ENCODE data around the gene HDAC4. TPM values are rescaled to one million over a fixed set of nuclear protein-coding genes. Genes with fewer than 3 reads are reported as not detected.

The HDAC4 gene
- total RNA-seq, 1 experiment from 2014 or later = 32.0 TPM

GRCh38 chr2:239272626-239273025, 128.2 kb downstream of the HDAC4 start:
- Histone ChIP-seq H4K5ac (ENCODE audit: insufficient read length, low read depth, low read length) (no peak overlapping the region), H3K9me3 (ENCODE audit: control insufficient read depth, low read depth, low read length) (no peaks in the 10 kb centered on the region), H3K18ac (ENCODE audit: insufficient read length, low read depth, low read length) (no peak overlapping the region), H3K14ac (ENCODE audit: insufficient read depth, low read length) (no peak overlapping the region; the same call in 1 of the 2 replicates), H4K91ac (ENCODE audit: insufficient read length, low read depth, low read length) (no peak overlapping the region), H3K9ac (ENCODE audit: extremely low read depth, insufficient read length, low read length) (no peak overlapping the region), H3K4me1 (ENCODE audit: insufficient read depth, low read length) (no peaks in the 10 kb centered on the region), H2BK20ac (ENCODE audit: low read depth, low read length, poor library complexity, severe bottlenecking) (no peak overlapping the region), H3K4ac (ENCODE audit: low read depth, low read length) (no peak overlapping the region), H2BK120ac (ENCODE audit: low read depth, low read length, poor library complexity, severe bottlenecking) (no peak overlapping the region), H2BK12ac (ENCODE audit: insufficient read length, low read depth, low read length) (no peak overlapping the region), H3K79me2 (ENCODE audit: insufficient read depth, low read length) (peaks cover 4% of the 10 kb centered on the region; the same call in 1 of the 2 replicates), H3K27ac (ENCODE audit: insufficient read length, low read depth, low read length) (no peak overlapping the region), H3T11ph (ENCODE audit: low read length) (no peak overlapping the region), H2AK5ac (ENCODE audit: insufficient read length, low read length) (no peak overlapping the region), H3K56ac (ENCODE audit: insufficient read length, low read depth, low read length) (no peak overlapping the region), H3K79me1 (ENCODE audit: insufficient read depth, low read depth, low read length, poor library complexity, severe bottlenecking) (no peaks in the 10 kb centered on the region), H3K23ac (ENCODE audit: insufficient read length, low read depth, low read length) (no peak overlapping the region), H2BK15ac (ENCODE audit: low read depth, low read length) (no peak overlapping the region), H4K20me1 (ENCODE audit: control insufficient read depth, insufficient read depth, insufficient read length) (no peaks in the 10 kb centered on the region), H3K4me2 (ENCODE audit: insufficient read depth, insufficient read length, low read length) (no peak overlapping the region), H3K27me3 (ENCODE audit: insufficient read depth, low read length) (no peaks in the 10 kb centered on the region), H4K8ac (replicated peaks; ENCODE audit: insufficient read length, low read depth, low read length) (no peak overlapping the region), H3K23me2 (ENCODE audit: insufficient read length, low read depth, low read length, poor library complexity, severe bottlenecking) (no peaks in the 10 kb centered on the region), H2BK5ac (ENCODE audit: insufficient read length, low read length) (no peak overlapping the region), H2AFZ (ENCODE audit: low read length) (no peak overlapping the region)
- Mint-ChIP-seq H3K27ac (peak overlapping the region in 1 of 3 experiments; percentile 84; a peak in 3 of 7 replicates), H3K36me3 (ENCODE audit: insufficient read depth in 1 of 3, low read depth in 3 of 3) (no peaks in the 10 kb centered on the region), H3K9me3 (no peaks in the 10 kb centered on the region), H3K27me3 (ENCODE audit: low read depth) (no peaks in the 10 kb centered on the region), H3K4me3 (no peak overlapping the region), H3K4me1 (peaks cover 51 to 57% of the 10 kb centered on the region in 2 experiments)
- DNase-seq = no peak
- no CpG with 5 or more reads among the region's 9 CpGs for WGBS (ENCODE audit: extremely low coverage, insufficient read length, low lambda C conversion rate)
- TF ChIP-seq CTCF (conservative IDR thresholded peaks at IDR 0.05) = no peak
